ENCODE measurements around the gene MYO5B.

DNA sequence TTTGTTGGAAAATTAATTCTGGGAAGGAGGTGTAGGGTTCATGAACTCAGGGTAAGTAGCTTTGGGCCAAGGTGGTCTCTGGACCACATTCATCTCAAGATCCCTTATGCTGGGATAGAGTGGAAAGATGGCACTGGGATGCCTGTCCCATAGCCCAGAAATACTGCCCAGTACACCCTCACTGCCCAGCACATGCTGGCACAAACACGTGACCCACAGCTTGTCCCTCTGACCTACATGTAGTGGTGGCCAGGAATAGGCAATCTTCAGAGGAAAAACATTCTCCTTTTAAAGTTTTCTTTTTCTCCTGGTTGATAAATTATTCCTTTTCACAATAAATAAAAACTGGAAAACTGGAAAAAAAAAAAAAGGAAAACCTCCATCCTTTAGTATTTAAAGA lies 246.0 kb downstream of the MYO5B start:
- TF ChIP-seq, protein P1, sequence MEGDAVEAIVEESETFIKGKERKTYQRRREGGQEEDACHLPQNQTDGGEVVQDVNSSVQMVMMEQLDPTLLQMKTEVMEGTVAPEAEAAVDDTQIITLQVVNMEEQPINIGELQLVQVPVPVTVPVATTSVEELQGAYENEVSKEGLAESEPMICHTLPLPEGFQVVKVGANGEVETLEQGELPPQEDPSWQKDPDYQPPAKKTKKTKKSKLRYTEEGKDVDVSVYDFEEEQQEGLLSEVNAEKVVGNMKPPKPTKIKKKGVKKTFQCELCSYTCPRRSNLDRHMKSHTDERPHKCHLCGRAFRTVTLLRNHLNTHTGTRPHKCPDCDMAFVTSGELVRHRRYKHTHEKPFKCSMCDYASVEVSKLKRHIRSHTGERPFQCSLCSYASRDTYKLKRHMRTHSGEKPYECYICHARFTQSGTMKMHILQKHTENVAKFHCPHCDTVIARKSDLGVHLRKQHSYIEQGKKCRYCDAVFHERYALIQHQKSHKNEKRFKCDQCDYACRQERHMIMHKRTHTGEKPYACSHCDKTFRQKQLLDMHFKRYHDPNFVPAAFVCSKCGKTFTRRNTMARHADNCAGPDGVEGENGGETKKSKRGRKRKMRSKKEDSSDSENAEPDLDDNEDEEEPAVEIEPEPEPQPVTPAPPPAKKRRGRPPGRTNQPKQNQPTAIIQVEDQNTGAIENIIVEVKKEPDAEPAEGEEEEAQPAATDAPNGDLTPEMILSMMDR (IDR thresholded peaks at IDR 0.05; ENCODE audit: poor library complexity, severe bottlenecking) = no peak
- no peak for TF ChIP-seq POLR2AphosphoS5 (IDR thresholded peaks at IDR 0.05)
- TF ChIP-seq MXI1 (conservative IDR thresholded peaks at IDR 0.05; ENCODE audit: poor library complexity, severe bottlenecking) = no peak
- no peak for TF ChIP-seq TAF1 (IDR thresholded peaks at IDR 0.05; ENCODE audit: low read depth)
- no peak for TF ChIP-seq EZH2 (IDR thresholded peaks at IDR 0.05; ENCODE audit: borderline replicate concordance, insufficient read depth, low read length, poor library complexity, severe bottlenecking)
- no peak for TF ChIP-seq EP300 (conservative IDR thresholded peaks at IDR 0.05; ENCODE audit: poor library complexity, severe bottlenecking)
- TF ChIP-seq, protein P2, sequence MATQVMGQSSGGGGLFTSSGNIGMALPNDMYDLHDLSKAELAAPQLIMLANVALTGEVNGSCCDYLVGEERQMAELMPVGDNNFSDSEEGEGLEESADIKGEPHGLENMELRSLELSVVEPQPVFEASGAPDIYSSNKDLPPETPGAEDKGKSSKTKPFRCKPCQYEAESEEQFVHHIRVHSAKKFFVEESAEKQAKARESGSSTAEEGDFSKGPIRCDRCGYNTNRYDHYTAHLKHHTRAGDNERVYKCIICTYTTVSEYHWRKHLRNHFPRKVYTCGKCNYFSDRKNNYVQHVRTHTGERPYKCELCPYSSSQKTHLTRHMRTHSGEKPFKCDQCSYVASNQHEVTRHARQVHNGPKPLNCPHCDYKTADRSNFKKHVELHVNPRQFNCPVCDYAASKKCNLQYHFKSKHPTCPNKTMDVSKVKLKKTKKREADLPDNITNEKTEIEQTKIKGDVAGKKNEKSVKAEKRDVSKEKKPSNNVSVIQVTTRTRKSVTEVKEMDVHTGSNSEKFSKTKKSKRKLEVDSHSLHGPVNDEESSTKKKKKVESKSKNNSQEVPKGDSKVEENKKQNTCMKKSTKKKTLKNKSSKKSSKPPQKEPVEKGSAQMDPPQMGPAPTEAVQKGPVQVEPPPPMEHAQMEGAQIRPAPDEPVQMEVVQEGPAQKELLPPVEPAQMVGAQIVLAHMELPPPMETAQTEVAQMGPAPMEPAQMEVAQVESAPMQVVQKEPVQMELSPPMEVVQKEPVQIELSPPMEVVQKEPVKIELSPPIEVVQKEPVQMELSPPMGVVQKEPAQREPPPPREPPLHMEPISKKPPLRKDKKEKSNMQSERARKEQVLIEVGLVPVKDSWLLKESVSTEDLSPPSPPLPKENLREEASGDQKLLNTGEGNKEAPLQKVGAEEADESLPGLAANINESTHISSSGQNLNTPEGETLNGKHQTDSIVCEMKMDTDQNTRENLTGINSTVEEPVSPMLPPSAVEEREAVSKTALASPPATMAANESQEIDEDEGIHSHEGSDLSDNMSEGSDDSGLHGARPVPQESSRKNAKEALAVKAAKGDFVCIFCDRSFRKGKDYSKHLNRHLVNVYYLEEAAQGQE (IDR thresholded peaks at IDR 0.05; ENCODE audit: borderline replicate concordance) = no peak
- TF ChIP-seq SMC3 (conservative IDR thresholded peaks at IDR 0.05; ENCODE audit: poor library complexity) = no peak
- no peak for TF ChIP-seq RAD21 (conservative IDR thresholded peaks at IDR 0.05)
